Activated T-cell treated with anti-CD3 and anti-CD28 coated beads for 4 hours (primary cell): ENCODE results near the gene KAT6B.

ENCODE experiments used
- DNase-seq: peaks from one replicate; pipeline ENCODE4 v3.0.0-alpha.2; 2020

Gene KAT6B

DNA sequence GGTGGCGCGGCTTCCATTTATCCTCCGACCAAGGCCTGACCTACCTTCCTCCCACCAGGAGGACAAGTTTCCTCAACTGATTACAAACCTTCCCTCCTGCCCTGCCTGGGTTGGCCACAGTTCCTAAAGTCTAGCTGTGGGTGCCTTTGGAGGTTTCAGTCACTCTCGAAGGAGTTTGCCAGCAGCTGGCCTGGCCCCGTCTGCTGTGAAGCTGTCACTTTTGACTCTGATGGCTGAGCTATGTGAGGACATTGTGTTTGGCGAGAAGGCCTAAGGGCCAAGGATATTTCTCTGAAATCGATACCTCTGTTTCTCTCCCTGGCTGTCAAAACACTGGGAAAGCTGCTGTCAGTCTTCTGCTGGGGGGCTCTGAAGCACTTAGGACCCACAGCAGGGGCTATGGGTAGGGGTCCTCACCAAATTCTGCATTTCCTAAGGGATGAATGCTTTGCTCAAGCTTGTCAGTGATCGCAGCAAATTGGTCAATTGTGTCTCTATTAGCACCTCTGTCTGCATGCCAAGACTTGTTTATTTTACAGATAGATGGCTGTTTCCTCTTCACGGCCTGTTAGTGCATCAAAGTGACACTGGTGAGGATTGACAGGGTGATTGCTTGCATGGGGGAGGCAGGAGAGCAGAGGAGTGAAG lies 253.2 kb downstream of the KAT6B start:
- no peak for DNase-seq

GRCh38 chr10:75080554-75080953 lies 254.2 kb downstream of the KAT6B start:
- no peak for DNase-seq

DNA sequence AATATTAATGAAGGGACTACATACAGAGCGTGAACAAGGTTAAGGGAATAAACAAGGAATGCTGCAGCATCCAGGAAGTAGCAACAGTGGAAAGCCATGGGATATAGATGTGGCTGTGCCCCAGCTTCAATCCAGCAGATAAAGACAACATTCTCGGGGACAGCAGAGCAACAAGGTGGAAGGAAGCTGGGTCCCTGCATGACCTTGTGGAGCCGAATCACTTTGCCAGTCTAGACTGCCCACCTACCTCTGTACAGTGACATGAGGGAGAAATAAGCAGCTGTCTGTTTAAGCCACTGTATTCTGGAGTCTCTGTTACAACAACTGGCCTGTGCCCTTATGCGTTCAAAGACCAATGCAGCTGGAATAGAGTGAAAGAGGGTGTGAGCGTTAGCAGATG lies 255.0 kb downstream of the KAT6B start:
- DNase-seq = no peak
